Stimulated activated naive B cell treated with anti-CD40 and anti-IgM and Interleukin-4, amounts not matched to agents 10 μg/mL and 1 μg/mL and 100 μg/mL, for 72 hours (primary cell): ENCODE results near the gene PLAAT3.
"Not testable (repeated sequence)": the region's sequence is repeated elsewhere in the genome, so short reads cannot be mapped to it uniquely, and the experiment has no call there.

Experiments used
- ATAC-seq, 2 donors: fragments of 150-1000 bp; cut with Tn5 transposase; replicated peaks; 2 replicates each; pipeline ENCODE4 v1.10.0; 2021; ENCODE audit warnings: moderate library complexity in 1 of 2
- DNase-seq: peaks from one replicate; pipeline ENCODE4 v3.0.0; 2021
- H3K27ac Mint-ChIP-seq: one replicate; pipeline ENCODE4 v1.8.0; 2022; ENCODE audit warnings: mild to moderate bottlenecking, mixed read lengths
- H3K27me3 Mint-ChIP-seq, 2 donors: one replicate each; pipeline ENCODE4 v1.8.0; 2022; ENCODE audit warnings: mixed read lengths in 2 of 2
- H3K36me3 Mint-ChIP-seq, 2 donors: one replicate each; pipeline ENCODE4 v1.8.0; 2022; ENCODE audit warnings: mixed read lengths in 2 of 2, mild to moderate bottlenecking in 1 of 2
- H3K4me1 Mint-ChIP-seq, 2 donors: one replicate each; pipeline ENCODE4 v1.8.0; 2022; ENCODE audit warnings: mixed read lengths in 2 of 2, mild to moderate bottlenecking in 1 of 2
- H3K4me3 Mint-ChIP-seq, 2 donors: one replicate each; pipeline ENCODE4 v1.8.0; 2022; ENCODE audit warnings: mild to moderate bottlenecking in 2 of 2, mixed read lengths in 2 of 2, moderate library complexity in 1 of 2
- H3K9me3 Mint-ChIP-seq, 2 donors: one replicate each; pipeline ENCODE4 v1.8.0; 2022; ENCODE audit warnings: mixed read lengths in 2 of 2, mild to moderate bottlenecking in 1 of 2

PLAAT3 gene

DNA sequence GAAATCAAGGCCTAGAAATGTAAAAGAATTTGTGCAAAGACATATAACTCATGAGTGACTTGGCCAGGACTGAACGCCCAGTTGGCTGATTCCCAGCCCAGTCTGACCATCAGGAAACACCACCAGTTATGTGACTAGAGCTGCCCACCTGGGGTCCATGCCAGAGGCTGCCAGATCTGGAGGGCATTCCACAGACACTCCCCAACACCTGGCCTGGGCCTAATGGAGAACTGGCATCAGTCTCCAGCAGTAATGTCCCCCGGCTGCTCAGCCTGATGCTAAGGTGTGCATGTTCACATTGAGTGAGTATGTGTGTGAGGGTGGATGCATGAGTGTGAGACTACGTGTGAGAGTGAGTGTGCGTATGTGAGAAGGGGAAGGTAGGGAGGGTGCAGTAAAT, 15.7 kb downstream of the PLAAT3 start:
- DNase-seq (no peak), ATAC-seq (no peak)
- Mint-ChIP-seq H3K27ac (no peak overlapping the region), H3K9me3 (no peaks in the 10 kb centered on the region), H3K4me3 (no peak overlapping the region), H3K4me1 (peaks cover 3 to 7% of the 10 kb centered on the region in 2 donors), H3K27me3 (peaks cover 0 to 7% of the 10 kb centered on the region in 2 donors), H3K36me3 (no peaks in the 10 kb centered on the region)

DNA sequence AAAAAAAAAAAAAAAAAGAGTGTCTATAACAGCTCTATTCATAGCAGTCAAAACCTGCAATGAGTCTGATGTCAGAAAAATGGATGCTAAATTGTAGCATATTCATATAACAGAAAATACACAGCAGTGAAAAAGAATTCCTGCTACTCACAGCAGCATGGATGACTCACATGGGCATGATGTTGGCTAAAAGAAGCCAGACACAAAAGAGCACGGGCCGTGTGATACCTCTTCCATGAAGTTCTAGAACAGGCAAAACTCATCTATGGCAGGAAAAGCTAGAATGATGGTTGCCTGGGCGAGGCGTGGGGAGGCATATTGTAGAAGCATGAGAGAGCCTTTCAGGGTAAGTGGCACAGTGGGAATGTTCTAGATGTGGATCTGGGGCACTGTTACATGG, 18.9 kb downstream of the PLAAT3 start:
- Mint-ChIP-seq H3K4me3 (no peak overlapping the region), H3K9me3 (no peaks in the 10 kb centered on the region), H3K4me1 (peaks cover 5 to 7% of the 10 kb centered on the region in 2 donors), H3K36me3 (no peaks in the 10 kb centered on the region), H3K27me3 (peaks cover 0 to 7% of the 10 kb centered on the region in 2 donors), H3K27ac (no peak overlapping the region)
- DNase-seq, result no peak
- ATAC-seq, result no peak

DNA sequence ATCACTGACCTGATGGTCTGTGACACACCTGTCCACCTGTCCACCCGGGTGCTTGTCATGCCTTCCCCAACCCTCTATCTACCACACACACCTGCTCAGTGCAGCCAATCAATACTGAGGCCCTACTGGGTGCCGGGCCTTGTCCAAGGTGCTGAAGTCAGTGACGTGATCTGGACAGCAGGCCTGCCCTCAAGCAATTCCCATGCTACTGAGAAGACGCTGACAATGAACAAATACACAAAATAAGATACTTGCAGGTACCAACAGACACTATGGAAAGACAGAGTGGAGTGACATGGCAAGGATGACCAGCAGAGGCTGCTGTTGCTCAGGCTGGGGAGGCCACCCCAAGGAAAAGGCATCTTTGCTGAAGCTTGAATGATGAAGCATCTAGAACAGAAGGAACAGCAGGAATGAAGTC, 21.2 kb downstream of the PLAAT3 start:
- ATAC-seq, result peak; percentile 39 to 46
- H3K27ac Mint-ChIP-seq, result no peak overlapping the region
- no peaks in the 10 kb centered on the region for H3K36me3 Mint-ChIP-seq

DNA sequence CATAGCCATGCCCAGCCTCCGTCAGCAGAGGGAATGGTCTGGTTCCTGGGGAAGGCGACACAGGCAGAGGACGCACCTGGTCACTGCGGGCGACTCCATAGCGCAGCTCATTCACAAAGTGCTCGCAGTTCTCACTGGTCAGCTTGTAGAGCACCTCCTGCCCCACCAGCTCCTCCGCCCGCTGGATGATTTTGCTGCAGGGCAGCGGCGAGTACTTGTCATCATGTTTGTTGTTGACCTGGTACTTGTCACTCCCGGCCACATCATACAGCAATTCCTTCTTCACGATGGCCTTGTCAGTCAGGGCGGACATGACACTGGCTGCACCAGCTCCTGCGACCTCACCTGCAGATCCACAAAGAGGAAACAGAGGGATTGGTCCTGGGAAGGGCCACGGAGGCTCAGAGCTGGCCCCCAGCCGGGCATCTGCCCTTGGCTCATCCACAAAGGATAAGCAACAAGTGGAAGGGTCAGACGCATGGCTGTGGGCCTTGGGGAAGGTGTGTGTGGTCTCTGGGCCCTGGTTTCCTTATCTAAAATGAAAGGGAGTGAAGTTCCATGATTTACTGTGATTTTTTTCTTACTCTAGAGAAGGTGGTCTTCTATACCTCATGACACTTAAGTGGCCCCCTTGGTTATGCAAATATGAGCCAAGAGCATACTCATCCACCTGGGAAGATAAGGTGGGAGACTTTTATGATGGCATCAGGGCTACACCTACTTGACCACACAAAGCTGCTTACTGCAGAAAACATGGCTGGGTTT, 24.0 kb downstream of the PLAAT3 start:
- Mint-ChIP-seq H3K4me1 (peaks cover 5 to 7% of the 10 kb centered on the region in 2 donors), H3K36me3 (no peaks in the 10 kb centered on the region), H3K27ac (no peak overlapping the region)

More for the DNA sequence above, 21.2 kb downstream of the PLAAT3 start:
- Mint-ChIP-seq H3K9me3 (no peaks in the 10 kb centered on the region), H3K27me3 (peaks cover 0 to 7% of the 10 kb centered on the region in 2 donors), H3K4me1 (peaks cover 5 to 7% of the 10 kb centered on the region in 2 donors), H3K4me3 (no peak overlapping the region)
- no peak for DNase-seq

DNA sequence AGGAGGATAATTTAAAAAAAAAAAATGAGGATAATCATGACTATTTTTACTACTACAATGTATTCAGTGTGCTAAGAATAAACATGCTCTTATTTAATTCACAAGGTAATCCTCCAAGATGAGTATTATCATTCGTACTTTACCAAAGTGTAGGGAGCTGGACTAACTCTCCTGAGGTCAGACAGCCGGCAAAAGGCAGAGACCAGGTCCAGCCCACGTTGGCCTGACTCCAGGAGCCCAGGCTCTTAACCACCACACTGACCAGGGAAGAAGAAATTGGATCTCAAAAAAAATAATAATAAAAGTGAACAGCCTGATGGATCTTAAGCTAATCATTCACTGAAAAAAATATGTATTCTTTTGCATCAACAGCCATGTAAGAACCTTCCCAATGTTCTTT, 25.2 kb downstream of the PLAAT3 start:
- H3K36me3 Mint-ChIP-seq, result no peaks in the 10 kb centered on the region
- H3K27ac Mint-ChIP-seq, result no peak overlapping the region
- no peak for DNase-seq
- no peak for ATAC-seq
- H3K27me3 Mint-ChIP-seq, result peaks cover 3 to 6% of the 10 kb centered on the region in 2 donors
- H3K9me3 Mint-ChIP-seq, result no peaks in the 10 kb centered on the region
- peaks cover 1 to 2% of the 10 kb centered on the region in 2 donors for H3K4me1 Mint-ChIP-seq
- H3K4me3 Mint-ChIP-seq, result no peak overlapping the region

More for the DNA sequence above, 24.0 kb downstream of the PLAAT3 start:
- DNase-seq, result no peak
- Mint-ChIP-seq H3K9me3 (no peaks in the 10 kb centered on the region), H3K27me3 (peaks cover 3 to 13% of the 10 kb centered on the region in 2 donors), H3K4me3 (no peak overlapping the region)
- ATAC-seq, result no peak

DNA sequence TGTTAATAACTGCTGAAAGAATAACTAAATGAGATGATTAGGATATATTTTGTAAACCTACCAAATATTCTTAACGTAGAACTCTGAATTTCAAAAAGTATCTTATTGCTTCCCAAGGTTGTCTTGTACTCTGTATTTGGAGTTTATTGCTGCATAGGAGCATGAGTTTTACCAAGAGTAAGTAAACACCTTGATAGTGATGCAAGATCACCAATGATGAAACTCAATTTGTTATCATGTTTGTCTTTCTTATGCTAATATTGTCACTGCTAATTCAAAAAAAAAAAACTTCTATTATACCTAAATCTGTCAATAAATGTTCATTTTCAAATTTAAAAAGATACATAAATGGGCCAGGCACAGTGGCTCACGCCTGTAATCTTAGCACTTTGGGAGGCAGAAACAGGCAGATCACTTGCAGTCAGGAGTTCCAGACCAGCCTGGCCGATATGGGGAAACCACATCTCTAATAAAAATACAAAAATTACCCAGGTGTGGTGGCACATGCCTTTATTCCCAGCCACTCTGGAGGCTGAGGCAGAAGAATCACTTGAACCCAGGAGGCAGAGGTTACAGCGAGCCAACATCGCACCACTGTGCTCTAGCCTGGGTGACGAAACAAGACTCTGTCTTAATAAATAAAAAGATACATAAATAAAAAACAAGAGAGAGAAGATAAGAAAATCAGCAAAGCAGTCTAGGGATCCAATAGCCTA, 27.6 kb downstream of the PLAAT3 start:
- no peak overlapping the region for H3K4me3 Mint-ChIP-seq
- H3K9me3 Mint-ChIP-seq, result peaks cover 7% of the 10 kb centered on the region in 2 donors
- no peak overlapping the region for H3K27ac Mint-ChIP-seq
- no peak for ATAC-seq
- DNase-seq, result no peak
- H3K4me1 Mint-ChIP-seq, result no peaks in the 10 kb centered on the region
- H3K27me3 Mint-ChIP-seq, result peaks cover 3 to 6% of the 10 kb centered on the region in 2 donors
- peaks cover 0 to 7% of the 10 kb centered on the region in 2 donors for H3K36me3 Mint-ChIP-seq

DNA sequence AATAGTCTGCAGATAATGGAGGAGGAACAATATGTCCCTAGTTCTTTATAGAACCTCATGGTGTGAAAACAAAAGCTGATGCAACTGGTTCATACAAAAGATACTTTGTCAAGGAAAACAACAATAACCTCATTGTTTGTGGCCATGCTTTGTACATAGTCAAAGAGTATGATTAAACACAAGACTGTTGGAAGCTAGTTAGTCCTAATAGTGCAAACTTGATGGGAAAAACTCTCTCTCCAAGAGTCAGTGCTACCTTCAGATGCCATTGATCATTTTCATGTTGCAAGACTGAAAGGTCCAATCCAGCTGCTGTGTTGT, 30.9 kb downstream of the PLAAT3 start:
- H3K27me3 Mint-ChIP-seq, result peaks cover 3 to 6% of the 10 kb centered on the region in 2 donors
- H3K27ac Mint-ChIP-seq, result no peak overlapping the region
- no peak overlapping the region for H3K4me3 Mint-ChIP-seq
- H3K4me1 Mint-ChIP-seq, result no peaks in the 10 kb centered on the region
- no peak for DNase-seq
- H3K9me3 Mint-ChIP-seq, result peaks cover 17 to 18% of the 10 kb centered on the region in 2 donors
- no peak for ATAC-seq
- H3K36me3 Mint-ChIP-seq, result peaks cover 2 to 15% of the 10 kb centered on the region in 2 donors

DNA sequence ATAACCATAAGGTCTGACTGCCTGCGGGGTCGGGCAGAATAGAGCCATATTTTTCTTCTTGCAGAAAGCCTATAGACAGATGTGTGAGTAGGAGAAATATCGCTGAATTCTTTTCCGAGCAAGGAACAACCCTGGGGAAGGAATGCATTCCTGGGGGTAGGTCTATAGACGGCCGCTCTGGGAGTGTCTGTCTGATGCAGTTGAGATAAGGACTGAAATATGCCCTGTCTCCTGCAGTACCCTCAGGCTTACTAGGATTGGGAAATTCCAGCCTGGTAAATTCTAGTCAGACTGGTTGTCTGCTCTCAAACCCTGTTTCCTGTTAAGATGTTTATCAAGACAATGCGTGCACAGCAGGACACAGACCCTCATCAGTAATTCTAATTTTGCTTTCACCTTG, 33.0 kb downstream of the PLAAT3 start:
- H3K27me3 Mint-ChIP-seq, DNase-seq, H3K27ac Mint-ChIP-seq, H3K4me1 Mint-ChIP-seq, H3K4me3 Mint-ChIP-seq, ATAC-seq: not testable (repeated sequence)
- Mint-ChIP-seq H3K9me3 (peaks cover 17 to 20% of the 10 kb centered on the region in 2 donors), H3K36me3 (peaks cover 2 to 18% of the 10 kb centered on the region in 2 donors)

DNA sequence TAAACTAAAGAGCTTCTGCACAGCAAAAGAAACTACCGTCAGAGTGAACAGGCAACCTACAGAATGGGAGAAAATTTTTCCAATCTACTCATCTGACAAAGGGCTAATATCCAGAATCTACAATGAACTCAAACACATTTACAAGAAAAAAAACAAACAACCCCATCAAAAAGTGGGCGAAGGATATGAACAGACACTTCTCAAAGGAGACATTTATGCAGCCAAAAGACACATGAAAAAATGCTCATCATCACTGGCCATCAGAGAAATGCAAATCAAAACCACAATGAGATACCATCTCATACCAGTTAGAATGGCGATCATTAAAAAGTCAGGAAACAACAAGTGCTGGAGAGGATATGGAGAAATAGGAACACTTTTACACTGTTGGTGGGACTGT, 35.4 kb downstream of the PLAAT3 start:
- not testable (repeated sequence) for H3K4me3 Mint-ChIP-seq, H3K27me3 Mint-ChIP-seq, DNase-seq, H3K27ac Mint-ChIP-seq, ATAC-seq
- Mint-ChIP-seq H3K9me3 (peaks cover 17 to 20% of the 10 kb centered on the region in 2 donors), H3K36me3 (peaks cover 2 to 18% of the 10 kb centered on the region in 2 donors), H3K4me1 (peaks cover 11 to 12% of the 10 kb centered on the region in 2 donors)

DNA sequence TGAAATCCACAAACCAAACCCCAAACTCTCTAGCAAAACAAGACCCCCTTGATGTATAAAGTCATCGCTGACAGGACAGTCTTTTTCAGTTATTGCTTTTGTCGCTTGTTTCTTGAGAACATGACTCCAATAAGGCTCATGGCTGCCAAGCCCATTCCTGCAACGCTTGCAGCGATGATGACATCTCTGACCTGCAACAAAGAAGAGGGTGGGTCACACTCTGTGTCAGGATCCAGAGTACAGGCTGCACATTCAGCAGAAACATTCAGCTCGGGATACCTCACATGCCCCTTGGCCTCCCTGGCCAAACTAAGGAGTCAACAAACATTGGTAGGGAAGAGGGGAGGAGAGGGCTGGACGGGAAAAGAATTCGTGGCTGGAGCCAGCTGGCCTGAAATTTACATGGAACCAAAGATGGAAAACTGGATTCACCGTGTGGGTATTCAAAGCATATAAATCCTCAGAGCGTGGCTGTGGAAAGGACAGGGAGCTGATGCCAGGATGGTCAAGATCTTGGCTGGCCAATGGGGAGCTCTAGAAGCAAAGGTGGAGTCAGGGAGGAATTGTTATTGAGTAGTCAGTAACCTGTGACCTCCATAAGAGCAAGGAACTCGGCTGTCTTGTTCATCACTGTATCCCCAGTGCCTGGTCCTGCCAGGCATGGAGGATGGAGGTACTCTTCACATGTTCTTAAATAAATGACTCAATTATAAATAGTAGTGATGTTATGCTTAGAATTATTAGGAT, 39.2 kb downstream of the PLAAT3 start:
- H3K4me3 Mint-ChIP-seq, result peak overlapping the region; percentile 65 to 72
- peaks cover 30 to 36% of the 10 kb centered on the region in 2 donors for H3K4me1 Mint-ChIP-seq
- peaks cover 2 to 9% of the 10 kb centered on the region in 2 donors for H3K36me3 Mint-ChIP-seq
- ATAC-seq, result no peak
- H3K27me3 Mint-ChIP-seq, result no peaks in the 10 kb centered on the region
- peaks cover 0 to 6% of the 10 kb centered on the region in 2 donors for H3K9me3 Mint-ChIP-seq
- no peak for DNase-seq
- H3K27ac Mint-ChIP-seq, result peak overlapping the region; percentile 74

DNA sequence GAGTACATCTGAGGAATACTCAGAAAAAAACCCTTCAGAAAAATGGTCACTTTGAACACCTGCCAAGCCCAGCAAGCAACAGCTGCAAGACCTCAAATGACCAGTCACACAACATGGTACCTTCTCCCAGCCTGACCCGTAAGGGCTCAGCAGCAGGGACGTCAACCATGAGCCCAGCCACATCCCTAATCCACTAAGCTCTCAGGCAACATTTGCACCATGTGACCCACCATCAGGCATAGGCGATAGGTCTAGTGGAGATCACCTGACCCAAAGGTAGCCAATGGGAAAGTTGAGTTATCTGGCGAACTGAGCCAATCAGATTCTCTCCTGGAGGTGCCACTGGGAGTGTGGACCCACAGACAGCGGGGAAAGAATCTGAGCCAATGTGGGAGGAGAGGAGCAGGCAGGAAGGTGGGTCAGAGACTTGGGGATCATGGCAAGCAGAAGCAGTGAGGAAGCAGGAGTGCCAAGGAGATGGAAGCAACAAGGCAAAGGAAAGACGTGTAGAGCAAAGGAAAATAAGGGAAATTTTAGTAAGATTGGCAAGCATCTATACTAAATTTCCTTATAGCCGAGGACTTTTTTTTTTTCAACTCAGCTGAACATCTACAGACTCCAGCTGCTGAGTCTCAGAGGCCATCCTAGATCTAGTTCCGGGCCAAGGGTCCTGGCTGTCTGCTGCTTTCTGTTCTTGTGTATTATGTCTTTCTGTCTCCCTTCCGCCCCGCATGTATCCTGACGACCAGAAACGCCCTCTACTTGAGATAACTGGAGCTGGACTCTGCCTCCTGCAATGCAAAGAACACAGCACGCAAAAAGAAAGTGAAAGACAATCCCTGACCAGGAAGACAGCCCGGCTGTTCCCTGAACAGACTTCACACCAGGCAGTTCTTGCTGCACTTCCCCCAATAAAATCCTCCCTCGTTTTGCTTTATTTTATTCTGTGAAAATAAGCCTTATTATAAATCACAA, 40.1 kb downstream of the PLAAT3 start:
- peaks cover 2 to 6% of the 10 kb centered on the region in 2 donors for H3K36me3 Mint-ChIP-seq
- peak overlapping the region; percentile 65 to 72 for H3K4me3 Mint-ChIP-seq
- H3K27me3 Mint-ChIP-seq, result no peaks in the 10 kb centered on the region
- peaks cover 0 to 5% of the 10 kb centered on the region in 2 donors for H3K9me3 Mint-ChIP-seq
- DNase-seq (peak; percentile 6), ATAC-seq (peak; percentile 57 to 64)
- H3K27ac Mint-ChIP-seq, result peak overlapping the region; percentile 74
- peaks cover 30 to 36% of the 10 kb centered on the region in 2 donors for H3K4me1 Mint-ChIP-seq

DNA sequence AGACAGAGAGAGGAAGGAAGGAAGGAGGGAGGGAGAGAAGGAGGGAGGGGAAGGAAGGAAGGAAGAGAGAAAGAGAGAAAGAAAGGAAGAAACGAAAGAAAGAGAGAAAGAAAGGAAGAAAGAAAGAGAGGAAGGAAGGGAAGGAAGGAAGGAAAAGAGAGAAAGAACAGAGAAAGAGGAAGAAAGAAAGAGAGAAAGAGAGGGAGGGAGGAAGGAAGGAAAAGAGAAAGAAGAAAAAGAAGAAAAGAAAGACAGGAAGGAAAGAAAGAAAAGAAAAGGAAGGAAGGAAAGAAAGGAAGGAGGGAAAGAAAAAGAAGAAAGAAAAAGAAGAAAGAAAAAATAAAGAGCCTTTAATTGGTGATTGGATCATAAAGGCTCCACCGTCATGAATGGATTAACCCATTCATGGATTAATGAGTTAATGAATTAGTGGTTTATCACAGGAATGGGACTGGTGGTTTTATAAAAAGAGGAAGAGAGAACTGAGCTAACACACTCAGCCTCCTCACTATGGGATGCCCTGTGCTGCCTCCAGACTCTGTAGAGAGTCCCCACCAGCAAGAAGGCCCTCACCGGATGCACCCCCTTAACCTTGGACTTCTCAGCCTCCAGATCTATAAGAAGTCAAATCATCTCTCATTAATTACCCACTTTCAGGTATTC, 42.1 kb downstream of the PLAAT3 start:
- H3K27ac Mint-ChIP-seq, result no peak overlapping the region
- H3K4me3 Mint-ChIP-seq, result no peak overlapping the region
- no peaks in the 10 kb centered on the region for H3K36me3 Mint-ChIP-seq
- peaks cover 35 to 42% of the 10 kb centered on the region in 2 donors for H3K4me1 Mint-ChIP-seq
- H3K27me3 Mint-ChIP-seq, result no peaks in the 10 kb centered on the region
- no peaks in the 10 kb centered on the region for H3K9me3 Mint-ChIP-seq
- no peak for DNase-seq
- peak; percentile 79 to 85 for ATAC-seq

DNA sequence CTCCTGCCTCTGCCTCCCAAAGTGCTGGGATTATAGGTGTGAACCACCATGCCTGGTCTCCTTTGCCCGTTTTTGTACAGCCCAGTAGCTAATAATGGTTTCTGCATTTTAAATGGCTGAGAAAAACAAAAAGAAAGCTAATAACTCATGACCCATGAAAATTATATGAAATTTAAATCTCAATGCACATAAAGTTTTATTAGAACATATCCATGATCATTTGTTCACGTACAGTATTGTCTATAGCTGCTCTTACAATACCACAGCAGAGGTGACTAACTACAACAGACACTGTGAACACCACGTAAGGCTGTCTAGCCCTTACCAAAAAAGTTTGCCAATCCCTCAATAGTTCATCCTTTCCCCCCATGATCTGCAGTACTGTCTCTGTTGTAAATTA, 44.7 kb downstream of the PLAAT3 start:
- Mint-ChIP-seq H3K36me3 (no peaks in the 10 kb centered on the region), H3K9me3 (no peaks in the 10 kb centered on the region), H3K4me3 (no peak overlapping the region), H3K27me3 (no peaks in the 10 kb centered on the region), H3K4me1 (peaks cover 37 to 53% of the 10 kb centered on the region in 2 donors), H3K27ac (no peak overlapping the region)
- DNase-seq (no peak), ATAC-seq (no peak)
